WI38 (cell line): ENCODE measurements around the gene SLAMF7.
A peak's percentile ranks its signal among the peaks of the same experiment; 100 is the strongest.
"Not testable (repeated sequence)": the region's sequence is repeated elsewhere in the genome, so short reads cannot be mapped to it uniquely, and the experiment has no call there.

Experiments used
- H3K4me3 ChIP-seq: 2 replicates; pipeline ENCODE4 v1.5.1; 2011; ENCODE audit warnings: low read depth, mild to moderate bottlenecking, control low read depth, low read length
- CTCF ChIP-seq: IDR thresholded peaks from 2 replicates; pipeline ENCODE4 v1.5.1; 2012; ENCODE audit warnings: low read depth, mild to moderate bottlenecking, control low read depth, low read length

Gene SLAMF7

DNA sequence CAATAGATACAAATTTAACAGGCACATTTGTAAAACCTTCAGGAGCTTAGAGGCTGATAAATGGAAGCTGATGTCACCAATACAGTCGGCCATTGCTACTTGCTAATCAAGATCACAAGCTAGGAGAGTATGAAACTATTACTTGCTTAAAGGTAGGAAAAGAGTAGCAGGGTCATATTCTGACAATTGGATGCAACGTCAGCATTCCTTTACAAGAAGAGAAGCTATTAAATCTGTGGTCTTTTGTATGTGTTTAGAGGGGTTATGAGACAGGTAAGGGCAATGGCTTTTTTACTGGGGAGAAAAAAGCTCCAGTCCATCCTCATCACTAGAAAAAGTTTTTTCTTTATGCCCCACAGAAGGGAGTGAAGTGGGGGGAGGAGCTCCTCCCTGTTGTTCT is 15.7 kb upstream of the SLAMF7 start:
- no peak for TF ChIP-seq CTCF
- no peak overlapping the region for H3K4me3 ChIP-seq

DNA sequence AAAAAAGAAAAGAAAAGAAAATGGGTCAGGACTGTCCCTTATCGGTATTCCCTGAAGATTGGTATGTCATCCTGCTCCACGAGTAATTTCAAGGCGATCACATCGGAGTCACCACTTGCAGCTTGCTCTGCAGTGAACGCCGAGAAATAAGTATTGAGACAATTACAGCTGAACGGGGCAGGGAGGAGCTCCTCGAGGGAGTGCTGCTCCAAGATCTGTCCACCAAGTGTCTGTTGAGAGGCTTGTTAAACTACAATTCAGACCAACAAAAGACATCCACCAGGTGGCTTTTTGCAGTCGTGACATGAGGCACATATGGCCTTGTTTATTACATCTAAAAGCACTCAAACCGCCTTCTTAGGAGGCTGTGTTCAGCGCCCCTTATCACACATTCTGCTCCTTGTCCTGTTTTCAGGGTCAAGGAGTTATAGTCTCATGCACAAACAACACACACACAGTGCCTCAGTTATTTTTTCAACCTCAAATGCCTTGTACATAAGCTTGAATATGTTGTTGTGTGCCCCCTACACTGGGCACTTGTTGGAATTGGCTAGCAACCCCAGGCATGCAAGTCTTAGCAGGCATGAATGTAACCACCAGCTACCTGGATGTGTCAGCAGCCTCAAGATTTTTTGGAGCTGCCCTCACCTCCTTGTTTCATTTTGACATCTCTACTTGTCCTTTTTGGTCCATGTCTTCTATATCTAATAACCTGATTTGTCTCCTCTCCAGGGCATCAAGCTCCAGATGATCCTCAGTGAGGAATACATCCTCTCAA is 14.4 kb upstream of the SLAMF7 start:
- 0 out of 2 replicates have a peak overlapping the region, but pooled peaks have one; percentile 16 for H3K4me3 ChIP-seq
- no peak for TF ChIP-seq CTCF

GRCh38 chr1:160726114-160726497 is 12.9 kb upstream of the SLAMF7 start:
- no peak overlapping the region for H3K4me3 ChIP-seq
- TF ChIP-seq CTCF: no peak

- peak; percentile 59; the same call in 1 of the 2 replicates for TF ChIP-seq CTCF
- no peak overlapping the region for H3K4me3 ChIP-seq
Observed at GRCh38 chr1:160726498-160727315, 12.3 kb upstream of the SLAMF7 start.

DNA sequence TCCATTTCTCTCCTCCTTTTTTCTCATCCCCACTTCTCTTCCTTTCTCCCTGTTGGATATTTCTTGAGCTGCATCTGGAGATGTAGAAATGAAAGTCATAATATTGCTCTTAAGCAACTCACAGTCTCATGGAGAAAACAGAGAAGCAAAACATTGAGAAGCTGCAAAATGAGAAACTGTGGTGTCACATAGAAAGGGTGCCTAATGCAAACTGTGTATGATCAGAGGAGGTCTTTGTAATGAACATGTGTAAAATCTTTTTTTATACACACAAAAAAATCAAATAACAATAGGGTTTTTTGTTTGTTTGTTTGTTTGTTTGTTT is 11.8 kb upstream of the SLAMF7 start:
- no peak overlapping the region for H3K4me3 ChIP-seq
- no peak for TF ChIP-seq CTCF

DNA sequence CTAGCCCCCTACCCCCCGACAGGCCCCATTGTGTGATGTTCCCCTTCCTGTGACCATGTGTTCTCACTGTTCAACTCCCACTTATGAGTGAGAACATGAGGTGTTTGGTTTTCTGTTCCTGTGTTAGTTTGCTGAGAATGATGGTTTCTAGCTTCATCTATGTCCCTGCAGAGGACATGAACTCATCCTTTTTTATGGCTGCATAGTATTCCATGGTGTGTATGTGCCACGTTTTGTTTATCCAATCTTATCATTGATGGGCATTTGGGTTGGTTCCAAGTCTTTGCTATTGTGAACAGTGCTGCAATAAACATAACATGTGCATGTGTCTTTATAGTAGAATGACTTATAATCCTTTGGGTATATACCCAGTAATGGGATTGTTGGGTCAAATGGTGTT is 7.5 kb upstream of the SLAMF7 start:
- H3K4me3 ChIP-seq: not testable (repeated sequence)

DNA sequence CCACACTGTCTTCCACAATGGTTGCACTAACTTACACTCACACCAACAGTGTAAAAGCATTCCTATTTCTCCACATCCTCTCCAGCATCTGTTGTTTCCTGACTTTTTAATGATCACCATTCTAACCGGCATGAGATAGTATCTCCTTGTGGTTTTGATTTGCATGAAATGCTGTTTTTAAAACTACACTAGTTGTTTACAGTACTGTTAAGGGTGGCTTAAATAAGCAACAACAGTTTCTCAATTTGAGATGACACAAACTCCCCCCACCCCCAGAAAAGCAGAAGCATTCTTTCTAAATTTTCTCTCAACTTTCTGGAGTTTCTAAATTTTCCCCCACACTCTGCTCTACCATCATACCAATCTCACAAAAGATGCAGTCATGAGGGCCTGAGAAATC is 7.1 kb upstream of the SLAMF7 start:
- H3K4me3 ChIP-seq: no peak overlapping the region
- TF ChIP-seq CTCF: no peak

DNA sequence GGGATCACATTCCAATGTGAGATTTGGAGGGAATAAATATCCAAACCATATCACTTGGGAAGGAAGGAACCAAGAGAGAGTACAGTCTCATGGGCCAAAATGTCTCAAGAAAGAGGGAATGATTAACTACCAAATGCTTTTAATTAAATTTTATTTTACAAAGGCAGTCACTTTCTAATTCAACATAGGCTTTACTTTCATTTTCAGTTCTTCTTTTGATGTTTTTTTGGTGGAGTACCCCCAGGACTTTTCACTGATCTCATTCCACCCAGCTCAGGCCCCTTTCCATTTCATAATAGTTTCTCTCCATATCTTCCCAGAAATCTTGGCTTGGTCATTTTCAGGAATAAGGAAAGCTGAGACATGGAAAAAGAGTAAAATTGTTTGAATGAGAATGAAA is 5.1 kb upstream of the SLAMF7 start:
- no peak overlapping the region for H3K4me3 ChIP-seq
- no peak for TF ChIP-seq CTCF
